AG04449 (cell line): ENCODE results near the gene LBH.

Experiments
- CTCF ChIA-PET: fragments of 350-600 bp; formaldehyde crosslinking; extraction: SDS; loops from one replicate; lab custom pipeline; 2021; ENCODE audit warnings: antibody characterized with exemption; lab: Yijun Ruan, JAX
- POLR2A ChIA-PET: fragments of 400-600, 350-600 bp; formaldehyde crosslinking; extraction: SDS; loops from one replicate; lab custom pipeline; 2020; ENCODE audit warnings: antibody characterized with exemption, inconsistent platforms; lab: Yijun Ruan, JAX
- DNase-seq: peaks from one replicate; pipeline ENCODE4 v3.0.0-alpha.2; 2010; ENCODE audit warnings: low read depth, low spot score
- H3K4me3 ChIP-seq: 2 replicates; pipeline ENCODE4 v1.5.1; 2011; ENCODE audit warnings: low read depth, mild to moderate bottlenecking, control low read depth, low read length
- CTCF ChIP-seq: IDR thresholded peaks from one replicate; pipeline ENCODE4 v1.5.1; 2011; ENCODE audit warnings: mild to moderate bottlenecking, moderate library complexity, low read length, control low read depth, inconsistent platforms; ENCODE audit not compliant: insufficient read depth; ENCODE audit errors: missing control alignments

The LBH gene

DNA sequence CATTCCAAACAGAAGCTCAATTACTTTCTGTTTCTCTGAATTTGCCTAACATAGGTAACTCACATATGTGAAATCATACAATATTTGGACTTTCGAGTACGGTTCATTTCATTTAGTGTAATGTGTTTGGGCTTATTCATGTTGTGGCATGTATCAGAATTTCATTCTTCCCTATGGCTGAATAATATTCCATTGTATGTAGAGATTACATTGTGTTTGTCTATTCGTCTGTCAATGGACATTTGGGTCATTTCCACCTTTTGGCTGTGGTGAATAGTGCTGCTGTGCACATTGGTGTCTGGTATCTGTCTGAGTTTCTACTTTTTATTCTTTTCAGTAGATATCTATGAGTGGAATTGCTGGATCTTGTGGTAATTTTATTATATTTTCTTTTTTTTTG lies 43.9 kb downstream of the LBH start:
- CTCF ChIA-PET: interaction anchor here (2.0 kb wide), 1 partner anchor 436 kb away, joined by 6 read pairs; no protein-coding TSS in a partner anchor
- POLR2A ChIA-PET: interaction anchor here (0.8 to 1.5 kb wide), 4 partner anchors 9 to 35 kb away, joined by 3 to 10 read pairs (median 4); no protein-coding TSS in a partner anchor
- no peak for TF ChIP-seq CTCF
- H3K4me3 ChIP-seq: no peak overlapping the region
- DNase-seq: no peak

- H3K4me3 ChIP-seq: no peak overlapping the region
- ChIA-PET POLR2A (no interaction called here), CTCF (interaction anchor here (1.3 kb wide), 2 partner anchors 37 to 82 kb away, joined by 3 read pairs; no protein-coding TSS in a partner anchor)
- no peak for TF ChIP-seq CTCF
- DNase-seq: no peak
Observed at GRCh38 chr2:30276455-30276911, 45.1 kb downstream of the LBH start.

GRCh38 chr2:30277582-30277981 lies 46.2 kb downstream of the LBH start:
- POLR2A ChIA-PET: no interaction called here
- no peak overlapping the region for H3K4me3 ChIP-seq
- TF ChIP-seq CTCF: no peak
- DNase-seq: no peak
- CTCF ChIA-PET: interaction anchor here (1.3 kb wide), 1 partner anchor 38 kb away, joined by 3 read pairs; no protein-coding TSS in a partner anchor

GRCh38 chr2:30278419-30278818 lies 47.1 kb downstream of the LBH start:
- no peak for TF ChIP-seq CTCF
- no peak for DNase-seq
- ChIA-PET POLR2A (no interaction called here), CTCF (no interaction called here)
- no peak overlapping the region for H3K4me3 ChIP-seq

GRCh38 chr2:30280596-30281434 lies 49.5 kb downstream of the LBH start:
- no peak for DNase-seq
- no peak for TF ChIP-seq CTCF
- ChIA-PET POLR2A (interaction anchor here (0.9 to 1.1 kb wide), 2 partner anchors 16 to 36 kb away, joined by 3 to 4 read pairs; no protein-coding TSS in a partner anchor), CTCF (interaction anchor here (0.7 to 2.3 kb wide), 5 partner anchors 9 to 431 kb away, joined by 3 to 7 read pairs (median 3); no protein-coding TSS in a partner anchor)
- H3K4me3 ChIP-seq: no peak overlapping the region

DNA sequence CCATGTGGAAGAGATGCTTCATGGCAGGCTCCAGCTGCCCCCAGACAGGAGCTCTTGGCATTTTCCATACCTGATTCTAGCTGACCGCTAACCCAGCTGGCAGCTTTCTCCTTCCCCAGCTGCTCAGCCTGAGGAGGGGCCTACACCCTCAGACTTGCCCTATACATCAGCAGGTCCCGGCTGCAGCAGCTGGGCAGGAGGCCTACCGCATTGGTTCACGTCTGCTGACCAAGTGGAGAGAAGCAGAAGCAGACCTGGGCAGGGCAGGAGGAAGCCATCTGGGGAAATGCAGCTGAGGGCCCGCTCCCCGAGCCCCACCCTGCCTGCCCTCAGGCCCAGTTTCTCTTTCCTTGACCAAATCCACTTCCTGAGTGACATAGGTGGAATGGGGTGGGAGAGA lies 50.7 kb downstream of the LBH start:
- TF ChIP-seq CTCF: no peak
- ChIA-PET CTCF (interaction anchor here (1.5 to 2.3 kb wide), 2 partner anchors 424 to 430 kb away, joined by 4 to 7 read pairs; no protein-coding TSS in a partner anchor), POLR2A (interaction anchor here (0.5 kb wide), 1 partner anchor 51 kb away, joined by 3 read pairs; no protein-coding TSS in a partner anchor)
- no peak overlapping the region for H3K4me3 ChIP-seq
- DNase-seq: no peak
